HG03565 (cell line): ENCODE measurements around the gene IER5L.
"Not testable (repeated sequence)": the region's sequence is repeated elsewhere in the genome, so short reads cannot be mapped to it uniquely, and the experiment has no call there.

Experiments
- ATAC-seq: cut with Tn5 transposase; IDR thresholded peaks from one replicate; pipeline ENCODE4 v1.9.1; 2021; ENCODE audit warnings: mild to moderate bottlenecking, moderate library complexity; ENCODE audit not compliant: unreplicated experiment

IER5L gene

GRCh38 chr9:129203556-129203909 is 25.5 kb upstream of the IER5L start:
- ATAC-seq, result no peak

- peak; percentile 54 for ATAC-seq
Measured at GRCh38 chr9:129202613-129203555, 24.8 kb upstream of the IER5L start.

GRCh38 chr9:129201866-129202265 is 23.8 kb upstream of the IER5L start:
- no peak for ATAC-seq

- ATAC-seq, result no peak
Measured at GRCh38 chr9:129201289-129201688, 23.2 kb upstream of the IER5L start.

- no peak for ATAC-seq
Measured at GRCh38 chr9:129200255-129200654, 22.2 kb upstream of the IER5L start.

- ATAC-seq, result no peak
Measured at GRCh38 chr9:129199044-129199435, 21.0 kb upstream of the IER5L start.

- ATAC-seq, result no peak
Measured at GRCh38 chr9:129198319-129199043, 20.4 kb upstream of the IER5L start.

- no peak for ATAC-seq
Measured at GRCh38 chr9:129197978-129198318, 19.9 kb upstream of the IER5L start.

GRCh38 chr9:129197045-129197444 is 19.0 kb upstream of the IER5L start:
- ATAC-seq, result not testable (repeated sequence)

- ATAC-seq, result no peak
Measured at GRCh38 chr9:129195606-129196005, 17.5 kb upstream of the IER5L start.

GRCh38 chr9:129194221-129194620 is 16.2 kb upstream of the IER5L start:
- no peak for ATAC-seq

- ATAC-seq, result no peak
Measured at GRCh38 chr9:129193655-129194054, 15.6 kb upstream of the IER5L start.

GRCh38 chr9:129191234-129191633 is 13.2 kb upstream of the IER5L start:
- ATAC-seq, result no peak

- ATAC-seq, result not testable (repeated sequence)
Measured at GRCh38 chr9:129189971-129190370, 11.9 kb upstream of the IER5L start.

- no peak for ATAC-seq
Measured at GRCh38 chr9:129187042-129187441, 9.0 kb upstream of the IER5L start.

- no peak for ATAC-seq
Measured at GRCh38 chr9:129185991-129186390, 7.9 kb upstream of the IER5L start.

- ATAC-seq, result no peak
Measured at GRCh38 chr9:129185402-129185801, 7.3 kb upstream of the IER5L start.

GRCh38 chr9:129184596-129185122 is 6.6 kb upstream of the IER5L start:
- ATAC-seq, result no peak

GRCh38 chr9:129184219-129184524 is 6.1 kb upstream of the IER5L start:
- ATAC-seq, result no peak

GRCh38 chr9:129183495-129184218 is 5.6 kb upstream of the IER5L start:
- ATAC-seq, result no peak
